HG02943 (cell line): Measurements from ENCODE around the gene GDI1.

Experiments used
- ATAC-seq: cut with Tn5 transposase; IDR thresholded peaks from one replicate; pipeline ENCODE4 v1.9.1; 2021; ENCODE audit warnings: mild to moderate bottlenecking, low read depth, moderate library complexity; ENCODE audit not compliant: unreplicated experiment

Gene GDI1

DNA sequence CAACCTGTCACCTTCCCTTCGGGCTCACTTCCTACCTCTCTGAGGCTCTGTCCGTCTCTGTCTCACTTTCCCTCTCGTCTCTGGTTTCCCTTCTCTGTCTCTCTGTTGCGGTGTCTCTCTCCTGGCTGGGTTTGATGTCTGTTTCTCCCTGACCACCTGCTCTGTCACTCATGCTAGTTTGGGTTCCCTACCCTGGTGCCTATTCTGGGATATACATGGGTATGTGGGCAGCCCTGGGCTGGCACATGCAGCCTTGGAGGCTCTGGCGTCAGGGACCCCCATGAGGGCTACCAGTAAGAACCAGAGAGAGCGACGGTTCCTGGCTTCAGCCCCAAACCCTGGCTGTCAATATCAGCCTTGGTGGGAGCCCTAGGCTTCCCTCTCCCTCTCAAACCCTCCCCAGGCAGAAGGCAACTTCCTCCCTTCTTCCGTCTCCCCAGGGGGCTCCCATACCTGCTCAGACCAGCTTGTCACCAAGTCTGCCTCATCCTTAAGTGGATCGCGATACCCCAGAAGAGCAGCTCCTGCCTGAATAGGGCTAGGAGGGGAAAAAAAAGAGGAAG is 28.2 kb upstream of the GDI1 start:
- no peak for ATAC-seq

DNA sequence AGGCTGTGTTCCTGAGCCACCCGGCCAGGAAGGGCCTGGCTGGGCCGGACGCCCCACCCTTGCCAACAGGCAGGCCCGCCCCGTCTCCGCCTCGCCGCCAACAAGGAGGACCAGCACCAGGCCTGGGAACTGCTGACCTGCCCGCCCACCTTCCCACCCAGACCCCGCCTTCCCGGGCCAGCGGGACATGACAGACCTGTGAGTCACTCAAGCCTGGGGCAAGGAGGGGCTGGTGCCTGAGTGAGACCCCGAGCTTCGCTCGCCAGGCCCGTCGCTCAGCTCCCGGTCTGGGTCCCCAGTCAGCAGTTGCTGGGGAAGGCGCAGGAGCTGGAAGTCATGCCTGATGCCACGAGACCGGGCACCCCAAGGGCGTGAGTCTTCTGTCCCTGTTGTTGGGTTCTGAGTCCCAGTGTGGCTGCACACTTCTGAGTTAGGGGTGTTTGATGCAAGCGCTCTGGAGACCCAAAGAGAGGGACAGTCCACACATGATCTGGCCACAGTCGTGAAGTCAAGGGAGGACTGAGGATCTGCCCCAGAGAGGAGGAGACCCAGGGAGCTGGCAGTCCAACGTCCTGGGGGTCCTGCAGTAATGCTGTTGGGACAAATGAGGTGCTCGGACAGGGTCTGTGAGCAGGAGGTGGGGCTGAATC is 27.6 kb upstream of the GDI1 start, which contains the start of gene DNASE1L1:
DNASE1L1 (minus strand) TSS at position 33 of the 650 bp plus-strand sequence. CDS start 3,686 bp downstream, outside the sequence.
- ATAC-seq = no peak

DNA sequence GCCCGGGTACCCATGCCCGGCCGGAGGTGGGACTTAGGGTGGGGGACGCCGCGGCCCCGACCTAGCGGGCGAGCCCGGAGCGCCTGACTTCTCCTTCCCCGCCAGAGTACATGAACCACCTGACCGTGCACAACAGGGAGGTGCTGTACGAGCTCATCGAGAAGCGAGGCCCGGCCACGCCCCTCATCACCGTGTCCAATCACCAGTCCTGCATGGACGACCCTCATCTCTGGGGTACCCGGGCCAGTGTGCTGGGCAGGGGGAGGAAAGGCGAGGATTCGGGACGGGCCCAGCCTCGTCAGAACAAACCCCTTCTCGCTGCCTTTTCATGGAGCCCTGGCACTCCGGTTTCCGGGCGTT is 25.0 kb upstream of the GDI1 start:
- ATAC-seq = peak; percentile 53

DNA sequence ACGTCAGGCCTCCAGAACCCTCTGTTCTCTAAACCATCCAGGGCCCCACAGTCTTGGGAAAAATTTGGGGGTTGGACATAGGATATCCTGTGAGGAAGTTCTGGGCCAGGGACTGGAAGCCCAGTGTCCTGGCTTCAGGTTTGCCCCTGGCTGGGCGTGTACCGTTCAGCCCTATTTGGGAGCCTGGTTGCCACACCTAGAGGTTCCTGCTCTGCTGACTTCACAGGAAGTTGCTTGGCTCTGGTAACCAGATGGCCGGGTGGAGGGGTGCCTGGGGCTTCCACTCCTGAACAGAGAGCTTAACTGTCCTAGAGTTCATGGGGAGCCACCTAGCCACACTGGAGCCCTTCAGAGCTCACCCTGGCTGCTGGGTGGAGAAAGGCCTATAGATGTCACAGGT is 24.5 kb upstream of the GDI1 start:
- ATAC-seq = no peak

DNA sequence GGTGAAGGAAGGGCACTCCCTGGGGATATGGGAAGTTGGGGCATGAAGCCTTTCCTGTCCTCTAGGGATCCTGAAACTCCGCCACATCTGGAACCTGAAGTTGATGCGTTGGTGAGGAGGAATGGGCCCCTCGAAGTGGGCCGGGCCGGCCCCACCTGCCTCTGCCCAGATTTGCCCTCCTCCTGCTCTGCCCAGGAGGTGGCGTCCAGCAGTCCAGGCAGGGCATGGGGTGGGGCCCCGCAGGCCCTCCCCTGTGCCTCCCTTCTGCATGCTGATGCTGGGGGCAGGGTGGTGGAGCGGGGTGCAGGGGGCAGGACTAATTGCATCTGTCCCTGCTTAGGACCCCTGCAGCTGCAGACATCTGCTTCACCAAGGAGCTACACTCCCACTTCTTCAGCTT is 23.8 kb upstream of the GDI1 start:
- ATAC-seq = no peak

DNA sequence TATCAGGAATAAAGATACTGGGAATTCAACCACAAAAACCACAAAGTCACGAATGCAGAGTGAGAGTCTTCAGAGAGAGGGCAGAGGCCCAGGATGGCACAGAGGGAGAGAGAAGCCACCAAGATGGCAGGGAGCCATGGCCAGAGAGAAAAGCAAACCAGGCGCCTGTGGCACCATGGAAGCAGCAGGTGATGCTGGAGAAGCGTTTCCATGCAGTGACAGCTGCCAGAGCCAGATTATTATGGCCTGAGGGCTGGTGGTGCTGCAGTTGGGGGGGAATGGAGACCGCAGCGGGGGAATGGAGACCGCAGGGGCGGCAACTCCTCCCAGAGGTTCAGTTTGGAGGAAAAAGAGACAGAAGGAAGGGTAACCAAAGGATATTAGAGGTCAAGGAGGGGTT is 19.8 kb upstream of the GDI1 start:
- ATAC-seq = no peak

DNA sequence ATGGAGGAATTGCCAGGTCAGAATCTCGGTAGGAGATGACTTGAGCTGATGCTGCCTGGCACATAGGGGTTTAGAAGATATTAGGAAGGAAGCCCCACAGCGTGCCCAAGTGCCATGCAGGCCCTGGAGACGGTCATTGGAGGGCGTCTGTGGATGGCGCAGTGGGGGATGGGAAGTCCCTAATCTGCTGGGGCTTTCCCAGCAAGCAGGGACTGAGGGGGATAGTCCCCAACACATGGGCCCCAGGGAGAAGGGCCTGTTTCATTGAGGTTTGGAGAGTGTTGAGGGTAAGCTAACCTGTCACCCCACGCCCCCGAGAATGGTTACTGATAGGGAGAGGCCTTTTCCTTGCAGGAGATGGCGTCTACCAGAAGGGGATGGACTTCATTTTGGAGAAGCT is 17.8 kb upstream of the GDI1 start:
- ATAC-seq = no peak

DNA sequence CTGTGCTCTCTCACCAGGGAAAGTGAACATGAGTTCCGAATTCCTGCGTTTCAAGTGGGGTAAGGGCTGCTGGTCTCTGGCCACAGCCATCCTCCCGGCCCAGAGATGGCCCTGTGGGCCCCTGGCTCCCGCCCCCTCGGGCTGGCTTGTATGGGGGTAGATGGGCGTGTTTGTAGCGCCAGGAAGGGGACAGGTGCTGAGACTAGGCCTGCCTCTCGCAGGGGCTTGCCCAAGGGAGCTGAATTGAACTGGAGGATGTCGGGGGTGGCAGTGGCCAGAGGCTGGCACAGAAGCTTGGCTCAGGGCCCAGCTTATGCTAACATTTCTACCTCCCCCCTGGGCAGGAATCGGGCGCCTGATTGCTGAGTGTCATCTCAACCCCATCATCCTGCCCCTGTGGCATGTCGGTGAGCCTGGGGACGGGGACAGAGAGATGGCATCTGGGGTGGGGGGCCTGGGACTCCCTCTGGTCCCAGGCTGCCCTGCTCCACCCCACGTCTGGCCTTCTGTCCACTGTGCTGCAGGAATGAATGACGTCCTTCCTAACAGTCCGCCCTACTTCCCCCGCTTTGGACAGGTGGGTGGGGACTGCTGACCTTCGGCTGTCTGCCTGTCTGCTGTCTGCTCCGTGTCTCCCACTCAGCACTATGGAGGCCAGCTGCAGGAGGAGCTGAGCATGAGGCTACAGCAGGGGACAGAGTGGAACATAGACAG is 17.1 kb upstream of the GDI1 start:
- ATAC-seq = no peak

DNA sequence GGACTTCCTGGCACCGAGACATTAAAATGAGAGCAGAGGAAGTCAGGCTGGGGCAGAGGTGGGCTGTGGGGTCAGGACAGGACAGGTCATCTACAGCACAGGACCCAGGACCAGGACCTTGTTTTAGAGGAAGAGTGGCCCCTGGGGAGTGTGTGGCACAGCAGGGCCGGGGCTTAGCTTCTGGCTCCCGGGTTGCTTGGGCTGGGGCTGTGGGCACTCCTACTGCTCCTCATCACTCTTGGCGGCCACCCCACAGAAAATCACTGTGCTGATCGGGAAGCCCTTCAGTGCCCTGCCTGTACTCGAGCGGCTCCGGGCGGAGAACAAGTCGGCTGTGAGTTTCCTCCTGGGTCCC is 16.6 kb upstream of the GDI1 start:
- no peak for ATAC-seq

DNA sequence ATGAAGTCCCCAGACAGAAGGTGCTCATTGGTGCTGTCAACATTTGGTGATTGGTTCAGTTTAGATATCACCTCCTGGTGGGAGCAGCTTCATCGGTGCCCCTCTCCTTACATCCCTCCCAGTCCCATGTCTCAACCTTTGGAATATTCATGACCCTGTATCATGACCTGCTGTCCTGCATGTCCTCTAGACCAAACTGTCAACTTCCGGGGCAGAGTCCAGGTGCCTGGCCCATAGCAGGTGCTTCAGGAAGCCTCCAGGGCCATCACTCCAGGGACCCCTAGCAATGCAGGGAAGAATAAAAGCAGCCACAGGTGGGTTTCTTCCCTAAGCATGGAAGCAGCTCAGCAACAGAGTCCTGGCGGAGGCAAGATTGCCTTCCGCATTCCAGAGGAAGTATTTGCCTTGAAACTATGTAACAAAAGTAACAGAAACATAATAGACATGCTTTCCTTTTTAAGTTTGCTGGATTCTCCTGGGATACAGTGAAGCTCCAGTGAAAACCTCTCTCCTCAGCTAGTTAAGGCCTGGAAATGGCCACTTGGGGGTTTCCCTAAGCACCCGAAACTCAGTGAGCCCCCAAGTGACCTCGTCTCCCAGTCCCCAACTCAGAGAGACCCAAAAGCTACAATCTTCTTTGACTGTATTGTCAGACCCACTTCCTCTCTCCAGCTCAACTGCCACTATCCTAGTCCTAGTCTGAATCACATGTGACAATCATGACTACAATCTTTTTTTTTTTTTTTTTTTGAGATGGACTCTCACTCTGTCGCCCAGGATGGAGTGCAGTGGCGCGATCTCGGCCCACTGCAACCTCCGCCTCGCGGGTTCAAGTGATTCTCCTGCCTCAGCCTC is 9.8 kb upstream of the GDI1 start:
- ATAC-seq = no peak

DNA sequence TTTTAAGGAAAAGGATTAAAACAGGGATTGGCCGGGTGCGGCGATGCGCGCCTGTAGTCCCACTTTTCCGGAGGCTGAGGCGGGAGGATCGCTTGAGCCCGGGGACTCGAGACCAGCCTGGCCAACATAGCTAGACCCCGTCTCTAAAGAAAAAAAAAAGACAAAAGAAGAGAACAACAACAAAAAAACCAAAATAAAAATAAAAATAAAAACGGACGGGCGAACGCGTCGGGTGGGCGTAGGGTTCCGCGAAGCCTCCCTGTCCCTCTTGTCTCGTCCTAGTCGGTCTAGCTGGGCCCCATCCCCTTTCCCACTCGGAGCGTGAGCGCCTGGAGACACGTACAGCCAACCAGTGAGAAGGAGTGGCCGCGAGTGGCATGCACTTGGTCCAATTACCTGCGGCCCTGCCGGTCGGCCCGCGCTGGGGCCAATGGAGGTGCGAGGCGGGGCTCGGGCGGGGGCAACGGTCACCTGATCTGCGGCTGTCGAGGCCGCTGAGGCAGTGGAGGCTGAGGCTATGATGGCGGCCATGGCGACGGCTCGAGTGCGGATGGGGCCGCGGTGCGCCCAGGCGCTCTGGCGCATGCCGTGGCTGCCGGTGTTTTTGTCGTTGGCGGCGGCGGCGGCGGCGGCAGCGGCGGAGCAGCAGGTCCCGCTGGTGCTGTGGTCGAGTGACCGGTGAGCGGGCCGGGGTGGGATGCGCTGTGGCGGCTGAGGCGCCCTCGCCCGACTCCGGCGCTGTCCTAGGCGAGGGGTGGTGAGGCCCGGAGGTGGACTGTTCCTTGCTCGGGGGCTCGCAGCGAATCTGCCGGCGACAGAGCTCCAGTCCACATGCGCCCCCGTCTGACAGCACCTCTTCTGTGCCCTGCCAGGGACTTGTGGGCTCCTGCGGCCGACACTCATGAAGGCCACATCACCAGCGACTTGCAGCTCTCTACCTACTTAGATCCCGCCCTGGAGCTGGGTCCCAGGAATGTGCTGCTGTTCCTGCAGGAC is 8.5 kb upstream of the GDI1 start, which contains the start of gene ATP6AP1:
ATP6AP1 (plus strand) TSS at position 502 of the 996 bp plus-strand sequence; CDS start at position 518, 16 bp downstream.
- ATAC-seq = peak; percentile 85

DNA sequence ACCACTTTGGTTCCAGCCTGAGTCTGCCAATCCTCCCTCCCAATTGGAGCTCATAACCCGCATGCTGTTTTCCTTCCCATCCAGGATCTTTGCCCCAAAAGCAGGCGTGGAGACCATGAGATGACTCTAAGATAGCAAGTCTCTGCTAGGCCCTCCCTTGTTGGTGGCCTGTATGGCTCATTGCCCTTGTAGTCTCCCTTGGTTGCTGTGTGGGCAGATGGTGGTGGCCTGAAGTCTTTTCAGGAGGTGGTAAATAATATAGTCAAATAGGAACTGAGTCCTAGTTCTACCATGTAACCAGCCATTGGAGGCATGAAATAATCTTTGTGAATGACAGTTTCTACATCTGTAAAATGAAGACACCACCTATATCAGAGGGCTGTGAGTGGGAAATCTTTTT is 7.2 kb upstream of the GDI1 start:
- no peak for ATAC-seq

DNA sequence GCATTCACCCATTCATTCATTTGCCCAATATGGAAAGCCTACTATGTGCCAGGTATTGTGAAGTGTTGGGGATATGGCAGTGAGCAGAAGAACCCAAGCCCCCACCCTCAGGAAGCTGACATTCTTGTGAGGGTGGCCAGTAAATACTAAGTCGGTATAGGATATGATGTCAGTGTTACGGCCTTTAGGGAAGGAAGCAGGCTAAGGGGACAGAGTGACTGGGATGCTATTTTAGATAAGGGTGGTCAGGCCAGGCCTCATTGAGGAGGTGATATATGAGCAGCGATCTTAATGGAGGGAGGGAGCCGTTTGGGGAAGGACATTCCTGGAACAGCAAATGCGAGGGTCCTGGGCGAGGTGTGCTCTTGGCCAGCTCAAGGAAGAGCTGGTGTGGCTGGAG is 6.5 kb upstream of the GDI1 start:
- ATAC-seq = no peak

DNA sequence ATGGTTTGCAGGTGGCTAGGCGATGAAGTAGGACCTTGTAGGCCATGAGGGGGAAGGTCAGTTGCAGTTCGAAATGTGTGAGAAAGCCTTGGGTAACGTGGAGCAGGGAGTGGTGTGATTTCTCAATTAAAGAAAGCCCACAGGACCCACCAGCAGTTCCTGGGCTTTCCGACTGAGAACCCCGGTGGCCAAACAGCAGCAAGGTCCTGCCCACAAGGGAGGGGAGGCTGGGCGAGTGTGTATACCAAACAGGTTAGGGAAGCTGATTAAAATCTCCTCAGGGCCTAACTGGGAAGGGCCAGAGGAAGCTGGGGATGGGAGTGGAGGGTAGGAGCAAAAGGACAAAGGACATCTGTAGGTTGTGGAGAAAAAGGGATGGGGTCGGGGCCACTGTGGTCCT is 6.0 kb upstream of the GDI1 start:
- no peak for ATAC-seq

DNA sequence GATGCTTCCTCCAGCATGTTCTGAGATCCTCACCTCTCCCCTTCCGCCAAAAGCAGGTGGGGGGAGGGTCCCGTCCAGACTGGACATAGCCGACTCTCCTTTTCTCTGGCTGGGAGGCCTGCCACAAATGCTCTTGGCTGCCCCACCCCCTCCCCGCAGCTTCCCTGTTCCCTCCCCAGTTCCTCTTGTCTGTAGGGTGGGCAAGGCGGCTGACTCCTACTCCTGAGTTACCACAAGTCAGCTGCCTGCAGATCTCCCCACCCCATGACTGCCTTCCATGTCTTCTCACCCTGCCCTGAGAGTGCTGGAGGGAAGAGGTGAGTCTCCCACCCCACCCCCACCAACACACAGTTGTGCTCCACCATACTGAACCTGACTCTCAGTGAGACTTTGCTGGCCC is 5.6 kb upstream of the GDI1 start:
- no peak for ATAC-seq

DNA sequence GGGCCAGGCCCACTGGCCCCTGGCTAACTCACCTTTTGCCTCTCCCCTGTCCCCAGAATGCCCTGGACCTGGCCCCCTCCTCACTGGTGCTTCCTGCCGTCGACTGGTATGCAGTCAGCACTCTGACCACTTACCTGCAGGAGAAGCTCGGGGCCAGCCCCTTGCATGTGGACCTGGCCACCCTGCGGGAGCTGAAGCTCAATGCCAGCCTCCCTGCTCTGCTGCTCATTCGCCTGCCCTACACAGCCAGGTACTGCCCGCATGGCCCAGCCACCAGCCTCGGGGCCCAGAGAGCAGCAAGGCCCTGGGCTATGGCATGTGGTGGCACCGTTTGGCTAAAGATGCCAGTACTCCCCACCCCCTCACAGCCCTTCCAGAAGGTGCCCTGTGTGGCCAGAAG is 4.7 kb upstream of the GDI1 start:
- ATAC-seq = no peak

DNA sequence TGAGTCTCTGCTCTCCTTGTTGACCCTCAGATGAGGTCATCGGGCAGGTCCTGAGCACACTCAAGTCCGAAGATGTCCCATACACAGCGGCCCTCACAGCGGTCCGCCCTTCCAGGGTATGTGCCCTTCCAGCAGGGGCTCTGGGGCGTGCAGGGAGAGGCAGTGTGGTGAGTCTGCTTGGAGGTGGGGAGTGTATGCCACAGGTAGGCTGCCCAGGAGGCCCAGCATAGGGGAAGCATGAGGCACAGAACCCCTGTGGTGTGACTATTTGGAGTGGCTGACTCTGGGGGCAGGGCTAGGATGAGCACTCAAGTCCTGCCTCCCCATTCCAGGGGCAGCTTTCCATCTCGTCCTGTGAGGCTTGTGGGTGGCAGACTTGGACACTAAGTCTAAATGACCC is 3.3 kb upstream of the GDI1 start:
- ATAC-seq = no peak

DNA sequence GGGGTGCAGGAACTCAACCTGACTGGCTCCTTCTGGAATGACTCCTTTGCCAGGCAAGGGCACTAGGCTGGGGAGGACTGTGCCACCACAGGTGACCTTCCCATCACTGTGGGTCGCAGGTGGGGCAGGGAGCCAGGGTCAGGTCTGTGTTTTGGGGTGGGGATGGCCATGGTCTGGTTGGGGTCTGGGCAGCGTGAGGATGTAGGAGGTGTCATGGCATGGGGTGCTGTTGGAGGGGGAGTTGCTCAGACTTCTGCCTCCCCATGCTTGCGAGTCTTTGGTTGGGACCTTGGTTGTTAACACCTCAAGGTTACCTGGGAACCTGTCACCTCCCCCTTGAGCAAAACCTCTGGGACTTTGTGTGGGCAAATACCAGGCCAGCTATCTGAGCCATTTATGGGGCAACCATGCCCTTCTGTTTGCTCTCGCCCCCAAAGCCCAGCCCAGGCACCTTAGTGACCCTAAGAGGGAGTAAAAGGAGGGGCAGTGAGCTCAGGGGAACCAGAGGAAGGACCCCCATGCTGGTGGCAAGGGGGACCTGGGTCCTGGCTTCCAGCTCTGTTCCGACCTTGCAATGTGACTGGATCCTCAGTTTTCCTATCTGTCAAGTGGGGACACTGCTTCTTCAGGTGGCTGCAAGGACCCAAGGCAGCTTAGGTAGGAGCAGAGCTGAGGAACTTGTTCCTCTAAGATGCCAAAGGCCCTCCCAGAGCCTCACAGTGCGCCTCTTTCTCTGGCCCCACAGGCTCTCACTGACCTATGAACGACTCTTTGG is 2.4 kb upstream of the GDI1 start:
- ATAC-seq = no peak

DNA sequence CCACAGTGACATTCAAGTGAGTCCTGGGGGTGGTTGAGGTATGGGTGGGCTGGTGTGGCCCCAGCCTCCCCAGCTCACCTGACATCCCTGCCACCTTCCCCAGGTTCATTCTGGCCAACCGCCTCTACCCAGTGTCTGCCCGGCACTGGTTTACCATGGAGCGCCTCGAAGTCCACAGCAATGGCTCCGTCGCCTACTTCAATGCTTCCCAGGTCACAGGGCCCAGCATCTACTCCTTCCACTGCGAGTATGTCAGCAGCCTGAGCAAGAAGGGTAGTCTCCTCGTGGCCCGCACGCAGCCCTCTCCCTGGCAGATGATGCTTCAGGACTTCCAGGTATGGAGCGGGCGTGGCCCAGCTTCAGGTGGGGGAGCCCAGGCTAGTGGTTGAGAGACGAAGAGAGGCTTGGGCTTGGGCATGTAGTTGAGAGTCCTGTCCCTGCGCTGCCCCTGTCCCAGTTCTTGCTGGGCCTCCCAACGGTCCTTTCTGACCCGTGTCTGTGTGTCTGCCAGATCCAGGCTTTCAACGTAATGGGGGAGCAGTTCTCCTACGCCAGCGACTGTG is 1.7 kb upstream of the GDI1 start:
- no peak for ATAC-seq
